Liver (tissue), 9 donors: ENCODE data around the gene TFPI. TPM values are rescaled to one million over a fixed set of nuclear protein-coding genes. Genes with fewer than 3 reads are reported as not detected.

ENCODE experiments used
- DNase-seq: peaks from one replicate; pipeline ENCODE4 v3.0.0-alpha.2; 2017; ENCODE audit warnings: low spot score
- H3K27ac ChIP-seq, 2 donors: one replicate each; pipeline ENCODE4 v1.7.0; 2013; ENCODE audit warnings: inconsistent platforms in 2 of 2, low read length in 2 of 2, control low read depth in 1 of 2, low read depth in 1 of 2, mild to moderate bottlenecking in 1 of 2
- H3K27me3 ChIP-seq, 4 donors: one replicate each; pipeline versions ENCODE4 v1.6.1 to v1.7.0; 2013; ENCODE audit warnings: low read length in 3 of 4, inconsistent platforms in 1 of 4, mild to moderate bottlenecking in 1 of 4, moderate library complexity in 1 of 4; ENCODE audit not compliant: control insufficient read depth in 4 of 4, insufficient read depth in 4 of 4
- H3K36me3 ChIP-seq, 4 donors: one replicate each; pipeline versions ENCODE4 v1.6.1 to v1.7.0; 2013; ENCODE audit warnings: low read length in 3 of 4, mild to moderate bottlenecking in 3 of 4, low read depth in 1 of 4, moderate library complexity in 1 of 4; ENCODE audit not compliant: control insufficient read depth in 4 of 4, insufficient read depth in 3 of 4
- H3K4me1 ChIP-seq, 4 donors: one replicate each; pipeline versions ENCODE4 v1.6.1 to v1.7.0; 2013; ENCODE audit warnings: low read length in 3 of 4, mild to moderate bottlenecking in 3 of 4, moderate library complexity in 1 of 4; ENCODE audit not compliant: control insufficient read depth in 4 of 4, insufficient read depth in 4 of 4
- H3K4me3 ChIP-seq, 3 donors: one replicate each; pipeline versions ENCODE4 v1.6.1 to v1.7.0; 2013; ENCODE audit warnings: low read length in 3 of 3, control low read depth in 1 of 3, low read depth in 1 of 3, mild to moderate bottlenecking in 1 of 3
- H3K9ac ChIP-seq, 2 donors: one replicate each; pipeline ENCODE4 v1.7.0; 2013; ENCODE audit warnings: low read length in 2 of 2, mild to moderate bottlenecking in 2 of 2, moderate library complexity in 2 of 2, control low read depth in 1 of 2, low read depth in 1 of 2
- H3K9me3 ChIP-seq, 4 donors: one replicate each; pipeline versions ENCODE4 v1.6.1 to v1.7.0; 2013; ENCODE audit warnings: low read length in 3 of 4; ENCODE audit not compliant: control insufficient read depth in 4 of 4
- ATF3 ChIP-seq: IDR thresholded peaks from 2 replicates; pipeline ENCODE4 v1.6.1; 2016; ENCODE audit warnings: antibody characterized with exemption
- EGR1 ChIP-seq, 2 donors: IDR thresholded peaks; 2 replicates each; pipeline ENCODE4 v1.6.1; 2016 to 2018; ENCODE audit warnings: antibody characterized with exemption in 2 of 2, low read depth in 2 of 2
- FOXA1 ChIP-seq: IDR thresholded peaks from 2 replicates; pipeline ENCODE4 v1.6.1; 2016; ENCODE audit warnings: antibody characterized with exemption
- FOXA2 ChIP-seq: IDR thresholded peaks from 2 replicates; pipeline ENCODE4 v1.6.1; 2016; ENCODE audit warnings: antibody characterized with exemption
- GABPA ChIP-seq, 2 donors: IDR thresholded peaks in 1 of 2; conservative IDR thresholded peaks in 1 of 2; 2 replicates each; pipeline ENCODE4 v1.6.1; 2016; ENCODE audit warnings: antibody characterized with exemption in 2 of 2, mild to moderate bottlenecking in 1 of 2, moderate library complexity in 1 of 2
- HNF4A ChIP-seq, 2 donors: conservative IDR thresholded peaks; 2 replicates each; pipeline ENCODE4 v1.6.1; 2016; ENCODE audit warnings: antibody characterized with exemption in 2 of 2, mild to moderate bottlenecking in 2 of 2
- HNF4G ChIP-seq: IDR thresholded peaks from 2 replicates; pipeline ENCODE4 v1.6.1; 2016; ENCODE audit warnings: antibody characterized with exemption
- JUND ChIP-seq, 2 donors: IDR thresholded peaks; 2 replicates each; pipeline ENCODE4 v1.6.1; 2016; ENCODE audit warnings: antibody characterized with exemption in 2 of 2
- NR2F2 ChIP-seq: IDR thresholded peaks from 2 replicates; pipeline ENCODE4 v1.6.1; 2016; ENCODE audit warnings: antibody characterized with exemption
- RAD21 ChIP-seq, 2 donors: IDR thresholded peaks; 2 replicates each; pipeline ENCODE4 v1.6.1; 2016; ENCODE audit warnings: antibody characterized with exemption in 2 of 2, mild to moderate bottlenecking in 2 of 2
- RXRA ChIP-seq, 2 donors: IDR thresholded peaks; 2 replicates each; pipeline ENCODE4 v1.6.1; 2017 to 2018; ENCODE audit warnings: antibody characterized with exemption in 2 of 2, mild to moderate bottlenecking in 1 of 2
- SP1 ChIP-seq: IDR thresholded peaks from 2 replicates; pipeline ENCODE4 v1.6.1; 2018; ENCODE audit warnings: antibody characterized with exemption, mild to moderate bottlenecking
- TAF1 ChIP-seq: conservative IDR thresholded peaks from 2 replicates; pipeline ENCODE4 v1.6.1; 2016; ENCODE audit warnings: antibody characterized with exemption, mild to moderate bottlenecking
- YY1 ChIP-seq: IDR thresholded peaks from 2 replicates; pipeline ENCODE4 v1.6.1; 2016; ENCODE audit warnings: antibody characterized with exemption, mild to moderate bottlenecking
- ZBTB33 ChIP-seq: IDR thresholded peaks from 2 replicates; pipeline ENCODE4 v1.6.1; 2016; ENCODE audit warnings: antibody characterized with exemption
- WGBS: extraction: QIAGEN DNeasy Blood & Tissue Kit; methylation state at CpG from one replicate; pipeline ENCODE4 v1.1.7; 2013; 5-methylcytosine and 5-hydroxymethylcytosine counted together
- polyA plus RNA-seq, 2 donors: library from polyadenylated mRNA; stranded (reverse) in 1 of 2; unstranded in 1 of 2; fragments of 200-250 nt in 1 of 2; fragments of >200 nt in 1 of 2; fragmentation: Nextera tagmentation in 1 of 2; extraction: Ambion mirVana in 1 of 2; gene quantifications; one replicate each; pipeline versions ENCODE4 v1.2.1 to v1.2.3, GENCODE V29; 2013 to 2015
- total RNA-seq, 2 donors: library from RNA; depleted of rRNA; stranded (reverse); fragments of >200 nt; gene quantifications; one replicate each; pipeline ENCODE4 v1.2.3, GENCODE V29; 2014
- TF ChIP-seq, protein P1 (sequence below): IDR thresholded peaks from 2 replicates; pipeline ENCODE4 v1.6.1; 2016; ENCODE audit warnings: antibody characterized with exemption
- TF ChIP-seq, protein P2 (sequence below): fragments of 150-350 bp; IDR thresholded peaks from 2 replicates; pipeline ENCODE4 v1.5.1; 2017; ENCODE audit warnings: improper control_type of control experiment, low read depth, low read length; ENCODE audit not compliant: missing input control
- donor health status: healthy.
- donor health status: healthy.
- donor health status: healthy.
- donor health status: healthy.
- donor health status: healthy.

The TFPI gene
- total and polyA plus RNA-seq, 4 donors: 55.8 to 211 (median 130) TPM

- H3K36me3 ChIP-seq: peaks cover 0 to 35% (median 19%) of the 10 kb centered on the region in 4 donors
- no peak for DNase-seq
- no peaks in the 10 kb centered on the region for H3K9me3 ChIP-seq
- no peaks in the 10 kb centered on the region for H3K27me3 ChIP-seq
- WGBS: 37% methylated on average over 5 of the region's 5 CpGs
- H3K4me1 ChIP-seq: peaks cover 0 to 4% (median 4%) of the 10 kb centered on the region in 4 donors
- no peak for TF ChIP-seq ZBTB33
- TF ChIP-seq, protein P1, sequence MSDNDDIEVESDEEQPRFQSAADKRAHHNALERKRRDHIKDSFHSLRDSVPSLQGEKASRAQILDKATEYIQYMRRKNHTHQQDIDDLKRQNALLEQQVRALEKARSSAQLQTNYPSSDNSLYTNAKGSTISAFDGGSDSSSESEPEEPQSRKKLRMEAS: peak; percentile 33
- no peak overlapping the region for H3K9ac ChIP-seq
- no peak overlapping the region for H3K4me3 ChIP-seq
- peak overlapping the region in 1 of 2 donors; percentile 12 for H3K27ac ChIP-seq
Measured at GRCh38 chr2:187482796-187483195, 71.4 kb downstream of the TFPI start.

DNA sequence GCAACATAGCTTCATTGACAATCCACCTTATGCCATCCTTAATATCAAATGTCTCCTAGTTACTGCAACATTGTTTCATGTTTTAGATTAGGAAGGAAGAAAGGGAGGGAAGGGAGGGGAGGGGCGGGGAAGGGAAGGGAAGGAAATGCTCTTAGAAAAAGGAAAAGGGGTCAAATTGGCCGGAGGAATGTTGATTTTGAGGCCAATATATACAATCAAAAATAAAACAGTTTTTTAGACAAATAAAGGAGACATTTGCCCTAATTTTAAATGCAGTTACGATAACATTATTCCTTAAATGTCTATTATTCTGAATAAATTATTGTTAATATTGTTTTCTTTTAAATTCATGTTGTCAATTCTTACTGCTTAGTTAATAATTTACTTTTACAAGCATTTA is 72.7 kb downstream of the TFPI start:
- no peak for TF ChIP-seq SP1
- no peak for TF ChIP-seq RAD21 (IDR thresholded peaks at IDR 0.05)
- no peak for TF ChIP-seq ATF3
- TF ChIP-seq NR2F2: no peak
- no peak for TF ChIP-seq GABPA (IDR thresholded peaks at IDR 0.05 in 1 of 2, conservative IDR thresholded peaks at IDR 0.05 in 1 of 2)
- no peak for TF ChIP-seq FOXA1
- no peak for TF ChIP-seq TAF1
- TF ChIP-seq HNF4A (conservative IDR thresholded peaks at IDR 0.05): no peak
- no peak for TF ChIP-seq ZBTB33
- TF ChIP-seq EGR1 (IDR thresholded peaks at IDR 0.05; ENCODE audit: low read depth in 2 of 2): no peak
- no peak for TF ChIP-seq FOXA2
- TF ChIP-seq, protein P2, sequence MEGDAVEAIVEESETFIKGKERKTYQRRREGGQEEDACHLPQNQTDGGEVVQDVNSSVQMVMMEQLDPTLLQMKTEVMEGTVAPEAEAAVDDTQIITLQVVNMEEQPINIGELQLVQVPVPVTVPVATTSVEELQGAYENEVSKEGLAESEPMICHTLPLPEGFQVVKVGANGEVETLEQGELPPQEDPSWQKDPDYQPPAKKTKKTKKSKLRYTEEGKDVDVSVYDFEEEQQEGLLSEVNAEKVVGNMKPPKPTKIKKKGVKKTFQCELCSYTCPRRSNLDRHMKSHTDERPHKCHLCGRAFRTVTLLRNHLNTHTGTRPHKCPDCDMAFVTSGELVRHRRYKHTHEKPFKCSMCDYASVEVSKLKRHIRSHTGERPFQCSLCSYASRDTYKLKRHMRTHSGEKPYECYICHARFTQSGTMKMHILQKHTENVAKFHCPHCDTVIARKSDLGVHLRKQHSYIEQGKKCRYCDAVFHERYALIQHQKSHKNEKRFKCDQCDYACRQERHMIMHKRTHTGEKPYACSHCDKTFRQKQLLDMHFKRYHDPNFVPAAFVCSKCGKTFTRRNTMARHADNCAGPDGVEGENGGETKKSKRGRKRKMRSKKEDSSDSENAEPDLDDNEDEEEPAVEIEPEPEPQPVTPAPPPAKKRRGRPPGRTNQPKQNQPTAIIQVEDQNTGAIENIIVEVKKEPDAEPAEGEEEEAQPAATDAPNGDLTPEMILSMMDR: no peak
- TF ChIP-seq RXRA (IDR thresholded peaks at IDR 0.05): no peak
- no peak for TF ChIP-seq YY1
- TF ChIP-seq HNF4G: no peak
- TF ChIP-seq, protein P1: no peak
- TF ChIP-seq JUND (IDR thresholded peaks at IDR 0.05): no peak
- Histone ChIP-seq H3K27ac (no peak overlapping the region), H3K9me3 (no peaks in the 10 kb centered on the region), H3K27me3 (no peaks in the 10 kb centered on the region), H3K36me3 (peaks cover 0 to 39% (median 27%) of the 10 kb centered on the region in 4 donors), H3K4me3 (no peak overlapping the region), H3K4me1 (peaks cover 0 to 4% (median 4%) of the 10 kb centered on the region in 4 donors), H3K9ac (no peak overlapping the region)
- no peak for DNase-seq
- WGBS: 71% methylated on average over 3 of the region's 3 CpGs
